Lung (tissue), 12 donors: ENCODE results near the gene MATR3. TPM values are rescaled to one million over a fixed set of nuclear protein-coding genes. Genes with fewer than 3 reads are reported as not detected.
"Not testable (repeated sequence)": the region's sequence is repeated elsewhere in the genome, so short reads cannot be mapped to it uniquely, and the experiment has no call there.

Experiments
- ATAC-seq: fragments of 200-7000 bp; cut with Tn5 transposase; one replicate; pipeline ENCODE4 v1.9.1; 2020; ENCODE audit warnings: moderate number of reproducible peaks; ENCODE audit not compliant: insufficient read depth, low FRiP score
- DNase-seq, 3 donors: peaks; one replicate each; pipeline ENCODE4 v3.0.0-alpha.2; 2013 to 2017
- H3K27ac ChIP-seq, 2 donors: one replicate each; pipeline ENCODE4 v1.5.1; 2013; ENCODE audit warnings: mild to moderate bottlenecking in 2 of 2, moderate library complexity in 2 of 2, control low read depth in 1 of 2, inconsistent platforms in 1 of 2, low read depth in 1 of 2, low read length in 1 of 2
- H3K27me3 ChIP-seq, 3 donors: one replicate each; pipeline ENCODE4 v1.5.1; 2013; ENCODE audit warnings: low read length in 2 of 3; ENCODE audit not compliant: control insufficient read depth in 3 of 3, insufficient read depth in 3 of 3
- H3K36me3 ChIP-seq, 4 donors: one replicate each; pipeline ENCODE4 v1.5.1; 2013; ENCODE audit warnings: low read length in 4 of 4, mild to moderate bottlenecking in 1 of 4, moderate library complexity in 1 of 4; ENCODE audit not compliant: control insufficient read depth in 4 of 4, insufficient read depth in 4 of 4
- H3K4me1 ChIP-seq, 5 donors: one replicate each; pipeline ENCODE4 v1.5.1; 2013; ENCODE audit warnings: low read length in 5 of 5, mild to moderate bottlenecking in 2 of 5, moderate library complexity in 1 of 5; ENCODE audit not compliant: control insufficient read depth in 5 of 5, insufficient read depth in 5 of 5
- H3K4me3 ChIP-seq: one replicate; pipeline ENCODE4 v1.5.1; 2013; ENCODE audit warnings: mild to moderate bottlenecking, control low read depth, moderate library complexity
- H3K9ac ChIP-seq, 2 donors: one replicate each; pipeline ENCODE4 v1.5.1; 2013; ENCODE audit warnings: low read length in 2 of 2, control low read depth in 1 of 2; ENCODE audit not compliant: insufficient read depth in 1 of 2
- H3K9me3 ChIP-seq, 4 donors: one replicate each; pipeline ENCODE4 v1.5.1; 2013; ENCODE audit warnings: low read length in 3 of 4, mild to moderate bottlenecking in 1 of 4, moderate library complexity in 1 of 4; ENCODE audit not compliant: control insufficient read depth in 4 of 4, insufficient read depth in 3 of 4
- WGBS, 2 donors: extraction: QIAGEN DNeasy Blood & Tissue Kit; methylation state at CpG; one replicate each; pipeline ENCODE4 v1.1.7; 2013; 5-methylcytosine and 5-hydroxymethylcytosine counted together
- polyA plus RNA-seq, 2 donors: library from polyadenylated mRNA; stranded (reverse); fragments of 200-250 nt; gene quantifications; one replicate each; pipeline ENCODE4 v1.2.1, GENCODE V29; 2013
- total RNA-seq, 2 donors: library from RNA; depleted of rRNA in 1 of 2; stranded (reverse); fragments of >200 nt in 1 of 2; gene quantifications; one replicate each; pipeline ENCODE4 v1.2.1, GENCODE V29; 2014 to 2021
- TF ChIP-seq, protein P1 (sequence below): IDR thresholded peaks from 2 replicates; pipeline ENCODE4 v1.5.1; 2012; ENCODE audit warnings: mild to moderate bottlenecking; ENCODE audit errors: control extremely low read depth, extremely low read depth
- donor health status: control.
- donor health status: control.
- donor health status: Bipolar disorder and iron deficiency.
- donor health status: healthy.
- donor health status: DM: yes; HTN: yes; CAD: no.

MATR3 gene
- total and polyA plus RNA-seq, 4 donors = 89.9 to 461 (median 100) TPM

- Histone ChIP-seq H3K27me3 (no peaks in the 10 kb centered on the region), H3K9me3 (no peaks in the 10 kb centered on the region), H3K36me3 (peaks cover 0 to 9% (median 7%) of the 10 kb centered on the region in 4 donors), H3K9ac (peak overlapping the region in 1 of 2 donors; percentile 99), H3K4me3 (no peak overlapping the region), H3K4me1 (peaks cover 0 to 26% (median 4%) of the 10 kb centered on the region in 5 donors), H3K27ac (no peak overlapping the region)
- ATAC-seq = no peak
- 81 to 85% methylated on average over 9 of the region's 9 CpGs for WGBS, 2 donors
- TF ChIP-seq, protein P1, sequence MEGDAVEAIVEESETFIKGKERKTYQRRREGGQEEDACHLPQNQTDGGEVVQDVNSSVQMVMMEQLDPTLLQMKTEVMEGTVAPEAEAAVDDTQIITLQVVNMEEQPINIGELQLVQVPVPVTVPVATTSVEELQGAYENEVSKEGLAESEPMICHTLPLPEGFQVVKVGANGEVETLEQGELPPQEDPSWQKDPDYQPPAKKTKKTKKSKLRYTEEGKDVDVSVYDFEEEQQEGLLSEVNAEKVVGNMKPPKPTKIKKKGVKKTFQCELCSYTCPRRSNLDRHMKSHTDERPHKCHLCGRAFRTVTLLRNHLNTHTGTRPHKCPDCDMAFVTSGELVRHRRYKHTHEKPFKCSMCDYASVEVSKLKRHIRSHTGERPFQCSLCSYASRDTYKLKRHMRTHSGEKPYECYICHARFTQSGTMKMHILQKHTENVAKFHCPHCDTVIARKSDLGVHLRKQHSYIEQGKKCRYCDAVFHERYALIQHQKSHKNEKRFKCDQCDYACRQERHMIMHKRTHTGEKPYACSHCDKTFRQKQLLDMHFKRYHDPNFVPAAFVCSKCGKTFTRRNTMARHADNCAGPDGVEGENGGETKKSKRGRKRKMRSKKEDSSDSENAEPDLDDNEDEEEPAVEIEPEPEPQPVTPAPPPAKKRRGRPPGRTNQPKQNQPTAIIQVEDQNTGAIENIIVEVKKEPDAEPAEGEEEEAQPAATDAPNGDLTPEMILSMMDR = no peak
- no peak for DNase-seq
These were observed 49.9 kb downstream of the MATR3 start for GRCh38 chr5:139343476-139343875.

DNA sequence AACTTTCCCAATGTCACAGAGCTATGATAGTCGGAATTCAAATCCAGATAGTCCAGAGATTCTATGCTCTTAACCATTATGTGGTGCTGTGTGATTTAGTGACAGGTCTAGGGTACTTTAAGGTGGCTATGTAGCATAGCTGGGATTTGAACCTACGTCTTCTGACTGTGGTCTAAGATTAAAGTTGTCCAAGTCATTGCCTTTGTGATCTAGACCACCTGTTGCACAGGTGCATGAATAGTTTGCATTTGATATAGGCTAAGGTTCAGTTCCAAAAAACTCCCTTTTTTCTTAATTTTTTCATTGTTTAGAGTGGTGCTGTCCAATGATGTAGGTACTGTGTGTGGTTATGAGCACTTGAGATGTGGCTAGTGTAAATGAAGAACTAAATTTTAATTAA is 50.6 kb downstream of the MATR3 start:
- no peak overlapping the region for H3K9ac ChIP-seq
- WGBS, 2 donors = 57 to 89% methylated on average over 2 of the region's 2 CpGs
- TF ChIP-seq, protein P1 = no peak
- no peaks in the 10 kb centered on the region for H3K27me3 ChIP-seq
- no peak for DNase-seq
- peaks cover 0 to 26% (median 4%) of the 10 kb centered on the region in 5 donors for H3K4me1 ChIP-seq
- H3K36me3 ChIP-seq = peaks cover 0 to 9% (median 7%) of the 10 kb centered on the region in 4 donors
- H3K4me3 ChIP-seq = no peak overlapping the region
- ATAC-seq = no peak
- no peak overlapping the region for H3K27ac ChIP-seq
- no peaks in the 10 kb centered on the region for H3K9me3 ChIP-seq

GRCh38 chr5:139345442-139345841 is 51.9 kb downstream of the MATR3 start:
- not testable (repeated sequence) for H3K27me3 ChIP-seq, H3K9me3 ChIP-seq, H3K27ac ChIP-seq, H3K4me3 ChIP-seq, DNase-seq, H3K9ac ChIP-seq, H3K36me3 ChIP-seq, ATAC-seq
- WGBS, 2 donors = 93 to 96% methylated on average over 8 of the region's 8 CpGs
- peaks cover 0 to 26% (median 4%) of the 10 kb centered on the region in 5 donors for H3K4me1 ChIP-seq

DNA sequence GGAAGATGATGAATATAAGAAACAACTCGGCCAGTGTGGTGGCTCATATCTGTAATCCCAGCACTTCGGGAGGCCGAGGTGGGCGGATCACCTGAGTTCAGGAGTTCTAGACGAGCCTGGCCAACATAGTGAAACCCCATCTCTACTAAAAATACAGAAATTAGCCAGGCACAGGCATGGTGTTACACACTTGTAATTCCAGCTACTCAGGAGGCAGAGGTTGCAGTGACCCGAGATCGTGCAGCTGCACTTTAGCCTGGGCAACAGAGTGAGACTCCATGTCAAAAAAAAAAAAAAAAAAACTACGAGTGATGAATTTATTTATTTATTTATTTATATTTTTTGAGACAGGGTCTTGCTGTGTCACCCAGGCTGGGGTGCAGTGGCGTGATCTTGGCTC is 54.3 kb downstream of the MATR3 start:
- H3K9ac ChIP-seq, DNase-seq, H3K36me3 ChIP-seq, H3K4me3 ChIP-seq, H3K27me3 ChIP-seq, ATAC-seq, H3K27ac ChIP-seq, H3K9me3 ChIP-seq: not testable (repeated sequence)
- WGBS, 2 donors = 93 to 94% methylated on average over 9 of the region's 9 CpGs
- peaks cover 0 to 14% (median 4%) of the 10 kb centered on the region in 5 donors for H3K4me1 ChIP-seq
